Thyroid gland (tissue), 4 donors: ENCODE results near the gene HOMER3. TPM values are rescaled to one million over a fixed set of nuclear protein-coding genes. Genes with fewer than 3 reads are reported as not detected.

Experiments
- DNase-seq, 2 donors: peaks; one replicate each; pipeline ENCODE4 v3.0.0-alpha.2; 2019
- H3K27ac ChIP-seq, 3 donors: fragments of 200-600 bp; sonication (generic); 1 replicate in 2 of 3; 2 replicates in 1 of 3; pipeline ENCODE4 v1.5.1; 2016 to 2019; ENCODE audit warnings: mild to moderate bottlenecking in 1 of 3, moderate library complexity in 1 of 3
- H3K27me3 ChIP-seq: fragments of 200-600 bp; sonication (generic); one replicate; pipeline ENCODE4 v1.5.1; 2019
- H3K36me3 ChIP-seq, 2 donors: fragments of 200-600 bp; sonication (generic); one replicate each; pipeline ENCODE4 v1.5.1; 2016 to 2019
- H3K4me1 ChIP-seq, 2 donors: fragments of 200-600 bp; sonication (generic); one replicate each; pipeline ENCODE4 v1.5.1; 2017 to 2019
- H3K4me3 ChIP-seq, 3 donors: fragments of 200-600 bp; sonication (generic); replicated peaks in 1 of 3; 1 replicate in 2 of 3; 2 replicates in 1 of 3; pipeline ENCODE4 v1.5.1; 2016; ENCODE audit warnings: mild to moderate bottlenecking in 1 of 3
- H3K9me3 ChIP-seq: fragments of 200-600 bp; sonication (generic); one replicate; pipeline ENCODE4 v1.5.1; 2017
- CTCF ChIP-seq, 6 experiments: fragments of 200-600 bp in 3 of 6; fragments of 450-650 bp in 3 of 6; sonication (generic) in 3 of 6; IDR thresholded peaks; one replicate each; pipeline ENCODE4 v1.5.1; 2016 to 2019; ENCODE audit warnings: antibody characterized with exemption in 6 of 6, mild to moderate bottlenecking in 2 of 6, inconsistent platforms in 1 of 6, moderate library complexity in 1 of 6
- POLR2A ChIP-seq, 2 donors: fragments of 450-650 bp; IDR thresholded peaks; one replicate each; pipeline ENCODE4 v1.6.1; 2017; ENCODE audit warnings: antibody characterized with exemption in 2 of 2, mild to moderate bottlenecking in 2 of 2, moderate library complexity in 1 of 2
- WGBS, 2 donors: methylation state at CpG; one replicate each; pipeline ENCODE4 v1.1.5; 2017; 5-methylcytosine and 5-hydroxymethylcytosine counted together
- intact Hi-C: fragments of 100-400 bp; cut with DNase I; formaldehyde crosslinking; loops from one replicate; pipeline ENCODE4 v1.15.1; 2023
- total RNA-seq, 4 donors: library from RNA; depleted of rRNA; stranded (reverse); fragments of >200 nt; gene quantifications; one replicate each; pipeline ENCODE4 v1.2.3, GENCODE V29; 2016

The HOMER3 gene
- total RNA-seq, 4 donors from 2014 or later: 55.6 to 169 (median 63.4) TPM

- WGBS, 2 donors: 0 to 1% methylated on average over 18 to 20 of the region's 47 CpGs
- H3K36me3 ChIP-seq: peaks cover 5% of the 10 kb centered on the region in 2 donors
- H3K27me3 ChIP-seq: no peaks in the 10 kb centered on the region
- peak overlapping the region; percentile 35 to 65 (median 63) for H3K4me3 ChIP-seq
- TF ChIP-seq POLR2A (IDR thresholded peaks at IDR 0.05) (peak in 1 of 2 donors; percentile 22), CTCF (IDR thresholded peaks at IDR 0.05) (no peak)
- intact Hi-C loops: loop anchor here (5.0 kb wide), 1 partner anchor 47 kb away; no protein-coding TSS in a partner anchor
- H3K9me3 ChIP-seq: no peaks in the 10 kb centered on the region
- peaks cover 9 to 15% of the 10 kb centered on the region in 2 donors for H3K4me1 ChIP-seq
- H3K27ac ChIP-seq: peak overlapping the region in 2 of 3 donors; percentile 63 to 75
- peak; percentile 62 to 77 for DNase-seq
Measured at GRCh38 chr19:18939922-18940768, 872 bp downstream of the HOMER3 start.

- WGBS, 2 donors: 94 to 95% methylated on average over 3 of the region's 3 CpGs
Measured at GRCh38 chr19:18939163-18939562, 1.9 kb downstream of the HOMER3 start.

GRCh38 chr19:18933297-18933696 lies 7.7 kb downstream of the HOMER3 start:
- Histone ChIP-seq H3K4me1 (no peaks in the 10 kb centered on the region), H3K9me3 (no peaks in the 10 kb centered on the region), H3K36me3 (peaks cover 12 to 35% of the 10 kb centered on the region in 2 donors), H3K27ac (no peak overlapping the region), H3K27me3 (no peaks in the 10 kb centered on the region), H3K4me3 (no peak overlapping the region)
- DNase-seq: no peak
- no peak for TF ChIP-seq POLR2A (IDR thresholded peaks at IDR 0.05)
- TF ChIP-seq CTCF (IDR thresholded peaks at IDR 0.05): no peak
- 90 to 95% methylated on average over 13 of the region's 13 CpGs for WGBS, 2 donors
- intact Hi-C loops: no loop called here

More at GRCh38 chr19:18939163-18939562, 1.9 kb downstream of the HOMER3 start:
- H3K27ac ChIP-seq: peak overlapping the region in 1 of 3 donors; percentile 63
- H3K4me1 ChIP-seq: peaks cover 9 to 15% of the 10 kb centered on the region in 2 donors
- DNase-seq: no peak
- TF ChIP-seq POLR2A (IDR thresholded peaks at IDR 0.05) (no peak), CTCF (IDR thresholded peaks at IDR 0.05) (no peak)
- no peaks in the 10 kb centered on the region for H3K27me3 ChIP-seq
- no peaks in the 10 kb centered on the region for H3K9me3 ChIP-seq
- peaks cover 5 to 6% of the 10 kb centered on the region in 2 donors for H3K36me3 ChIP-seq
- no peak overlapping the region for H3K4me3 ChIP-seq
- intact Hi-C loops: no loop called here

- DNase-seq: peak; percentile 46 to 48
- WGBS, 2 donors: 60 to 69% methylated on average over 30 to 36 of the region's 37 CpGs
- intact Hi-C loops: no loop called here
- Histone ChIP-seq H3K27me3 (no peaks in the 10 kb centered on the region), H3K27ac (no peak overlapping the region), H3K4me3 (no peak overlapping the region), H3K9me3 (no peaks in the 10 kb centered on the region), H3K4me1 (no peaks in the 10 kb centered on the region), H3K36me3 (peaks cover 18 to 39% of the 10 kb centered on the region in 2 donors)
- no peak for TF ChIP-seq POLR2A (IDR thresholded peaks at IDR 0.05)
- no peak for TF ChIP-seq CTCF (IDR thresholded peaks at IDR 0.05)
Measured at GRCh38 chr19:18932216-18932841, 8.7 kb downstream of the HOMER3 start.
